ENCODE results near the gene ABCA2.
"Not testable (repeated sequence)": the region's sequence is repeated elsewhere in the genome, so short reads cannot be mapped to it uniquely, and the experiment has no call there.

Gene ABCA2

GRCh38 chr9:137062798-137063197 lies 34.8 kb upstream of the ABCA2 start:
- not testable (repeated sequence) for DNase-seq (ENCODE audit: low spot score)

DNA sequence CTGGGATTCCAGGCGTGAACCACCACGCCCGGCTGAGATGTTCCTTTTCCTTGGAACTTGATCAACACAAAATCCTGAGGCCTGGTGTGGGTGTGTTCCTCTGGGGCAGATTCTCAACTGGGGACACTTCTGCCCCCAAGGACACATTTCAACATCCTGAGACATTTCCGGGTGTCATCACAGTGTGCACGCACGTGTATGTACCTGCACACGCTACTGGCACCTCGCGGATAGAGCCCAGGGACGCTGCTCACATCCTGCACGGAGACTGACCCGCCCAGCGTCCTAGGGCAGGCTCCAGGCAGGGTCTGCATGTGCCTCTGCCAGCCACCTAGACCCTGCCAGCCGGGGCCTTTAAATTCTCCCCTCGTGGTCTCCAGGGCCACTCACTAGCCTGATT lies 34.3 kb upstream of the ABCA2 start:
- DNase-seq (ENCODE audit: low spot score): no peak

- DNase-seq (ENCODE audit: low spot score): no peak
Observed at GRCh38 chr9:137058521-137059234, 30.6 kb upstream of the ABCA2 start.

GRCh38 chr9:137057545-137057944 lies 29.5 kb upstream of the ABCA2 start:
- no peak for DNase-seq (ENCODE audit: low spot score)

DNA sequence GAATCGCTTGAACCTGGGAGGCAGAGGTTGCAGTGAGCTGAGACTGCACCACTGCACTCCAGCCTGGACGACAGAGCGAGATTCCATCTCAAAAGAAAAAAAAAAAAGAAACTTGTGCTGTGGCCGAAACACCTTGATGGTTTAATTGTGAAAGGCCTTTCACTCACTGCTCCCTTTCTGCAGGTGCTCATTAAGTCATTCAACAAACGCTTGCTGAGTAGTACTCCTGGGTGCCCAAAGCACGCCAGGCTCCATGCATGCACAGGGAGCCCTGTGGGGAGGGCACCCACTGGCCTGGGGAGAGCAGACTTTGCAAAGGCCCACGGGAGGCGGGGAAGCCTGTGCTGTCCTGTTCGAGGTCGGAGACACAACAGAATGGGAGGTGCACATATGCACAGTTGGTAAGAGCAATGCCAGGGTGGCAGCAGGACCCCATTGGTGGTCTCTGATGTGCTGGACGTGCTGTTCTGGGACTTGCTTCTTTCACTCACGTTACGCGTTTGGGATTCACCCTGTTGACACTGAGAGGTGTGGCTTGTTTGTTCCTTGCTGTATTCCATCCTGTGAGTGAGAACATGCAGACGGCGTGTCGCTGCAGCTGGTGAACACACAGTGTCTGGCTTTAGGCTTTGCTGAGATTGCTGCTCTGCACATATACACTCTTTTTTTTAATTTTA lies 28.8 kb upstream of the ABCA2 start:
- DNase-seq (ENCODE audit: low spot score): no peak

DNA sequence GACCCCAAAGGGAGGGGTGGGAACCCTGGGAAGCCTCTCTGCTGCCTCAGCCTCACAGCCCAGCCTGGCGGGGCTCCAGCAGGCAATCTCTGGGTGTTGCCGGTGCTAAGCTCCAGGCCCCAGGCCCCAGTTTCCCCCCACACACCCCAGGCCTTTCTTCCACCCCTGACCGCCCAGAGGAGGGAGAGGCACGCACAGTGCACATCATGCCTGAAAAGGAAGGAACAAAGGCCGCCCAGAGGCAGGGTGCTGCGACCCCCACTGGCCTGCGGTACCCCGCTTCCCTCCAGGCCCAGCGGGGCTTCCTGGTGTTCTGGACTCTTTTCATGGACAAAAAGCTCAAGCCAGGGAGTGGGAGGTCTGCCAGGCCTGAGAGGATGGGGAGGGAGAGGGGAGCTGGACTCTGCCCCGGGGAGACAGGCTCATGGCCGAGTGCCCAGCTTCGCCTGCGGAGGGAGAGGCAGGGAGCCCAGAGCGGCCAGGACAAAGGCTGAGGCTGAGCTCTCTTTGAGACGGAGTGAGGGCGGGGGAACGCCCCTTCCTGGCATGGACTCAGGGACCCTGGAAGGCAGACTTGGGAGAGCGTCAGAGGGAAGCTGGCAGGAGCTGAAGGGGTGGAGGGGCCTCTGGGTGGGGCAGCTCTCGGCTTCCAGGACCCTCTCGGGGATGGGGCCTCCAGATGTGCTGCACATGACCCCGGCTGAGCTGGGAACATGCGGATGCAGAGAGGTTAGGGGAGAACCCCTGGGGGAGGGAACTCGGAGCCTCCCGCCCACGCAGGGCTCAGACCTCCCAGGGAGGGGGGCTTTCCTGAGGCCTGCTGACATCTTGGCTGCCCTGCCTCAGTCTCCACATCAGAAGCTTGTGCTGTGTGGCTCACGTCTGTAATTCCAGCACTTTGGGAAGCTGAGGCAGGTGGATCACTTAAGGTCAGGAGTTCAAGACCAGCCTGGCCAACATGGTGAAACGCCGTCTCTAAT lies 27.6 kb upstream of the ABCA2 start:
- peak; percentile 97 for DNase-seq (ENCODE audit: low spot score)

DNA sequence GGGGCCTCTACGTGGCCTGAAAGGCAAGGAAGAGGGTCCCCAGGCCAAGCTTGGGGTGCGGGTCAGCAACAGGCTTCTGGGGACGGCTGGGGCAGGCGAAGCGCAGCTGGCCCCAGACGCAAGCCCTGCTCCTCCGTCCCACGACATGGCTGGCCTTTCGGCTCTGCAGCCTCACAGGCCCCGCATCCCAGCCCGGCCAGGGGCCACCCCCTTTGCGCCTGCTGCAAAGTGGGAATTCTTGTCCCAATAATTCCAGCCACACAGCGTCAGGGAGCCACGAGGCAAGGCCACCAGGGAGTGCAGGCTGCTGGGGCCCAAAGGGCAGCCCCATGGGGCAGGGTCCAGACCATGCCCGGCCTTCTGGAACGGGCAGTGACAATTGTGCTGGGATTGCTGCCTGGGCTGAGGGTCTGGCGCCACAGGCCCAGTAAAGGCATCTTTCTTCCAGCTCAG lies 26.9 kb upstream of the ABCA2 start:
- no peak for DNase-seq (ENCODE audit: low spot score)

- DNase-seq (ENCODE audit: low spot score): no peak
Observed at GRCh38 chr9:137053944-137054931, 26.2 kb upstream of the ABCA2 start, which contains the start of gene ENTPD2. ENTPD2 (minus strand) TSS chr9:137054061; CDS start chr9:137053997, 64 bp downstream.

GRCh38 chr9:137052998-137053943 lies 25.2 kb upstream of the ABCA2 start:
- no peak for DNase-seq (ENCODE audit: low spot score)

DNA sequence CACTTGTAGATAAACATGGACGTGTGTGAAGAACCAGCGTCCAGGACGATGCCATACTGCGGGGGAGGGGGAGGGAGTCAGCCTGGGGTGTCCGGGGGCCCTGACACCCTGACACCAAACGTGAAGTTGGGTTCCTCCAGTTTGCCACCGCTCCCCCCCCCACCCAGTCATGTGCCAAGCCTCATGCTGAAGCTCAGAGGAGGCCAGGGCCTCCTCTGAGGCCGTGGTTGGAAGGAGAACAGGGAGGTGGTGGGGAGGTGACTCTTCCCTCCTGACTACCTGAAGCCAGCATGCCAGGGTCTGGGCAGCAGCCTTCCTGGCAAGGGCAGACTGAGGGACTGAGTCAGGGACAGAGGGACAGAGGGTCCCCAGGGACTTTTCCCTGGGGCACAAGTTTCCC lies 24.3 kb upstream of the ABCA2 start:
- no peak for DNase-seq (ENCODE audit: low spot score)

DNA sequence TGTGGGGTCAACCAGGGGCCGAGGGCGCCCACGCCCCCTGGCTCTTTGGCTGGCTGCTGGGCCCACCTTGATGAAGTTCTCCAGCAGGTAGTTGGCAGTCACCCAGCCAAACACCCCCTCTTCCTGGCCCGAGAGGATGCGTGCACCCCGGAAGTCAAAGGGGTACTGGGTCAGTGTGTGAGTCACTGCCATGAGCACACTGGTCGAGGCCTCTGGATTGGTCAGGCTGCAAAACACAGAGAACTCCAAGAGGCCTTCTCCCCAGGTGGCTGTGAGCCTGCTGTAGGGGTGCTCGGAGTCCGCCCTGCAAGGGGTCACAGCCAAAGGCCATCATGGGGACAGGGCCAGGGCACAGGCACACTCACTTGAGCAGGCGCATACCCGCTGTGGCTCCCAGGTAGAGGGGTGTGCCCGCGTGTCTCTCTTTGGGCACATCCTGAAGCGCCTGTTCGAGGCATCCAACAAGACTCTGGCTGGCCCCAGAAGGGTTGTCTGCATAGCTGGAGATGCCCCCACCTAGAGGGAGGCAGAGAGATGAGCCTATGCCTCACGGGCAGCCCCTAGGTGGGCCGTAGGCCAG lies 23.2 kb upstream of the ABCA2 start:
- DNase-seq (ENCODE audit: low spot score): no peak

DNA sequence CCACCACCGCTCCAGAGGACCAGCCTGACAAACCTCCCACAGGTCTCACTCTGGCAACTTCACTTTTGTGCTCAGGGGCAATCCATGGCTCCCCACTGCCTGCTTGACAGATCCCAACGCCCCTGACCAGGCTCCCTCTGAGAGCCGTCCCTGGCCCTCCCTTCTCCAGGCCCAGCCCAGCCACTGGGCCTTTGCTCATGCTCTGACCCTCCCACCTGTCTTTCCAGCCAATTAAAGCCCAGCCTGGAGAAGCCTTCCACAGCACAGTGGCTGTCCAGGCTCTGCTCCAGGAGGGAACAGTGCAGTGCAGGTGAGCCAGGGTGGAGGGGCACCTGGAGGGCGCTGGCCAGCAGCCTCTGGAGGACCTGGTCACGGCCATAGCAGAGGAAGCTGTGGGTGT lies 22.5 kb upstream of the ABCA2 start:
- no peak for DNase-seq (ENCODE audit: low spot score)

GRCh38 chr9:137049544-137050449 lies 21.8 kb upstream of the ABCA2 start:
- DNase-seq (ENCODE audit: low spot score): no peak

GRCh38 chr9:137048655-137049543 lies 20.9 kb upstream of the ABCA2 start:
- no peak for DNase-seq (ENCODE audit: low spot score)

DNA sequence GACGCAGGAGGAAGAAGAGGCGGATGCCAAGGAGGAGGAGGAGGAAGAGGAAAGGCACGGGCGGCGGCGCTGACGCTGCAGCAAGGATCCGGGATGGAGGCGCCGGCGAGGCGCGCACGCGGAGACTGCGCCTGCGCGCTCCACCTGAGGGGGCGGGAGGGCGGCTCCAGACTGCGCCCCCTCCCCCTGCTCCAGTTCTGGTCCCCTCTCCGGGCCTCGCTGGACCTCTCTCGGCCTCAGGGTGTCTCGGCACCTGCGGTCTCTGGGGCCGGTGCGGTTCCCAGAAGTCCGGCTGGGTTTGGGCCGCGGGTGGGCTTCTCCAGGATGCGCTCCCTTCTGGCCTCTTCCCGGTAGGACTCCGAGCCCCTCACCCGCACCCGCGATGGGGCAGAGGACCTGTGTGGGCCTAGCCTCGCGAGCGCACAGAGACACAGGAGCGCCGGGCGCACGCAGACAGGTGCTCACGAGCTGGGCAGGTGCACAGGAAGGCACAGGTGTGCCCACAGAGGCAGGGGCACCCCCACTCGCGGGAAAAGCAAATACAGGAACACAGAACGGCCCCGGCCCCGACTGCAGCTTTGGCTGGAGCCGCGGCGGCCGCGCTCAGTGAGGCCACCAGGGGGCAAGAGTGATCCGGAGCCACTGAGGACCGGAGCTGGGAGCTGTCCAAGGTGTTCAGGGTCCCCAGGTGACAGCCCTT lies 18.2 kb upstream of the ABCA2 start, which contains the start of gene NPDC1:
Gene NPDC1, minus strand, starts transcription at position 90 of the 700 bp plus-strand sequence. CDS start 188 bp downstream, outside the sequence.
- peak; percentile 59 for DNase-seq (ENCODE audit: low spot score)

- DNase-seq (ENCODE audit: low spot score): no peak
Observed at GRCh38 chr9:137045294-137046087, 17.5 kb upstream of the ABCA2 start.

All from pons (tissue), 1 donor.